AG09309 (cell line): Measurements from ENCODE around the gene WDR27.

ENCODE experiments used
- DNase-seq: peaks from one replicate; pipeline ENCODE4 v3.0.0-alpha.2; 2010; ENCODE audit warnings: low read depth
- H3K4me3 ChIP-seq: 2 replicates; pipeline ENCODE4 v1.5.1; 2011; ENCODE audit warnings: mild to moderate bottlenecking, low read depth, low read length, moderate library complexity; ENCODE audit not compliant: control insufficient read depth
- CTCF ChIP-seq: IDR thresholded peaks from 2 replicates; pipeline ENCODE4 v1.5.1; 2011; ENCODE audit warnings: mild to moderate bottlenecking, low read depth, low read length, inconsistent platforms; ENCODE audit not compliant: insufficient read depth, control insufficient read depth; ENCODE audit errors: missing control alignments

The WDR27 gene

GRCh38 chr6:169678342-169678741 lies 23.5 kb downstream of the WDR27 start:
- TF ChIP-seq CTCF = no peak
- DNase-seq = no peak
- no peak overlapping the region for H3K4me3 ChIP-seq

DNA sequence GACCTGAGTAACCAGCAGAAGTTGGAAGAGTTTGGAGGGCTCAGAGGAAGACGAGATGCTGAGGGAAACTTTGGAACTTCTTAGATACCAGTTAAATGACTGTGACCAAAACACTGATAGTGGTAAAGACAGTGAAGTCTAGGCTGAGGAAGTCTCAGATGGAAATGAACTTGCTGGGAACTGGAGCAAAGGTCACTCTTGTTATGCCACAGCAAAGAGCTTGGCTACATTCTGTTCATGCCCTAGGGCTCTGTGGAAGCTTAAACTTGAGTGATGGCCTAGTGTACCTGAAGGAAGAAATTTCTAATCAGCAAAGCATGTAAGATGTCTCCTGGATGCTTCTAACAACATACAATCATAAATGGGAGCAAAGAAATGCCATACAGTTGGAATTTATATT lies 24.7 kb downstream of the WDR27 start:
- no peak for TF ChIP-seq CTCF
- H3K4me3 ChIP-seq = no peak overlapping the region
- no peak for DNase-seq

GRCh38 chr6:169675011-169675410 lies 26.8 kb downstream of the WDR27 start:
- TF ChIP-seq CTCF = no peak
- no peak overlapping the region for H3K4me3 ChIP-seq
- no peak for DNase-seq

GRCh38 chr6:169671563-169671962 lies 30.3 kb downstream of the WDR27 start:
- no peak for DNase-seq
- no peak overlapping the region for H3K4me3 ChIP-seq
- TF ChIP-seq CTCF = no peak

DNA sequence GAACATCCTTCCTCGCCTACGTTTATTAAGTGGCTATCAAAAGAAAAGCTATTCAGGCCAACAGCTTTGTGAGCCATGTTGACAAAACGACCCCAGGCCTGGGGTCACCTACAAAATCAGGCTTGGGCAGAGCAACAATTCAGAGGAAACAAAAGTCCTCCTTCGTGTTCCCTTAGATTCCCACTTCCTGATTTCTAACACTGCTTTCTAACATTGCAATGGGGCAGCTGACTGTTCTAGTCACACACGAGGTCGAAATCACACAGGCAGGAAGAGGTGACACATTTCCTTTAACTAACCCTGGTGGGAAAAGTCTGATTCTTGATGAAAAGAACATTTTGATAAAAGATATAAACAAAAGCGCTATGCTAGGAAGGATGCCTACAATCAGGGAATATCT lies 31.9 kb downstream of the WDR27 start:
- no peak for TF ChIP-seq CTCF
- DNase-seq = no peak
- no peak overlapping the region for H3K4me3 ChIP-seq

GRCh38 chr6:169669147-169669546 lies 32.7 kb downstream of the WDR27 start:
- DNase-seq = no peak
- TF ChIP-seq CTCF = no peak

More at GRCh38 chr6:169669147-169669546, 32.7 kb downstream of the WDR27 start:
- no peak overlapping the region for H3K4me3 ChIP-seq
